Activated CD4-positive, CD25-positive, alpha-beta regulatory T cell treated with anti-CD3 and anti-CD28 coated beads, Interleukin-2, amount 50 U/mL, for 16 hours (primary cell): Measurements from ENCODE around the gene ODC1.

Experiments used
- DNase-seq: peaks from one replicate; pipeline ENCODE4 v3.0.0-alpha.2; 2020; ENCODE audit warnings: low read depth, low spot score

Gene ODC1

GRCh38 chr2:10417551-10418335 lies 30.4 kb downstream of the ODC1 start:
- no peak for DNase-seq

- no peak for DNase-seq
Observed at GRCh38 chr2:10415640-10416039, 32.5 kb downstream of the ODC1 start.

GRCh38 chr2:10415048-10415447 lies 33.1 kb downstream of the ODC1 start:
- DNase-seq: no peak

- no peak for DNase-seq
Observed at GRCh38 chr2:10414591-10414990, 33.5 kb downstream of the ODC1 start.

GRCh38 chr2:10413991-10414451 lies 34.1 kb downstream of the ODC1 start:
- DNase-seq: no peak

- no peak for DNase-seq
Observed at GRCh38 chr2:10413503-10413902, 34.6 kb downstream of the ODC1 start.

- no peak for DNase-seq
Observed at GRCh38 chr2:10412380-10412779, 35.7 kb downstream of the ODC1 start.

GRCh38 chr2:10411557-10411956 lies 36.6 kb downstream of the ODC1 start:
- DNase-seq: no peak

GRCh38 chr2:10410823-10411437 lies 37.2 kb downstream of the ODC1 start:
- no peak for DNase-seq

- no peak for DNase-seq
Observed at GRCh38 chr2:10410001-10410822, 37.9 kb downstream of the ODC1 start.

GRCh38 chr2:10408649-10409579 lies 39.2 kb downstream of the ODC1 start:
- peak; percentile 62 for DNase-seq

- peak; percentile 13 for DNase-seq
Observed at GRCh38 chr2:10407841-10408648, 40.1 kb downstream of the ODC1 start.

- DNase-seq: no peak
Observed at GRCh38 chr2:10407432-10407831, 40.7 kb downstream of the ODC1 start.

- no peak for DNase-seq
Observed at GRCh38 chr2:10406491-10407188, 41.5 kb downstream of the ODC1 start.

- no peak for DNase-seq
Observed at GRCh38 chr2:10406016-10406415, 42.1 kb downstream of the ODC1 start.

GRCh38 chr2:10405448-10405847 lies 42.7 kb downstream of the ODC1 start:
- no peak for DNase-seq

- DNase-seq: no peak
Observed at GRCh38 chr2:10404324-10405143, 43.6 kb downstream of the ODC1 start.

- no peak for DNase-seq
Observed at GRCh38 chr2:10402653-10403215, 45.4 kb downstream of the ODC1 start.
